GM23338 (cell line): ENCODE results near the gene RBM38. TPM values are rescaled to one million over a fixed set of nuclear protein-coding genes. Genes with fewer than 3 reads are reported as not detected.

Source experiments
- ATAC-seq: fragments of 200-7000 bp; cut with Tn5 transposase; 3 replicates; pipeline ENCODE4 v1.9.1; 2020
- DNase-seq: peaks from one replicate; pipeline ENCODE4 v3.0.0-alpha.2; 2015; ENCODE audit warnings: low spot score
- H2AFZ ChIP-seq: fragments of 200-600 bp; sonication (generic); 2 replicates; pipeline ENCODE4 v1.8.0; 2016; ENCODE audit warnings: antibody characterized with exemption, mild to moderate bottlenecking, moderate library complexity
- H3F3A ChIP-seq: fragments of 200-600 bp; sonication (generic); replicated peaks from 2 replicates; pipeline ENCODE4 v1.8.0; 2017; ENCODE audit warnings: antibody characterized with exemption, mixed run types, low read depth
- H3K27ac ChIP-seq: fragments of 200-600 bp; sonication (generic); 2 replicates; pipeline ENCODE4 v1.6.1; 2016; ENCODE audit warnings: low read depth
- H3K27me3 ChIP-seq: fragments of 200-600 bp; sonication (generic); 2 replicates; pipeline ENCODE4 v1.8.0; 2016; ENCODE audit warnings: mild to moderate bottlenecking, mixed run types, moderate library complexity; ENCODE audit not compliant: insufficient read depth
- H3K36me3 ChIP-seq: fragments of 200-600 bp; sonication (generic); 2 replicates; pipeline ENCODE4 v1.8.0; 2016; ENCODE audit warnings: mild to moderate bottlenecking; ENCODE audit not compliant: insufficient read depth
- H3K4me1 ChIP-seq: fragments of 200-600 bp; sonication (generic); 2 replicates; pipeline ENCODE4 v1.8.0; 2016; ENCODE audit warnings: mild to moderate bottlenecking, moderate library complexity; ENCODE audit not compliant: insufficient read depth
- H3K4me2 ChIP-seq: fragments of 200-600 bp; sonication (generic); 2 replicates; pipeline ENCODE4 v1.7.1; 2017; ENCODE audit warnings: mixed run types
- H3K4me3 ChIP-seq: fragments of 200-600 bp; sonication (generic); 2 replicates; pipeline ENCODE4 v1.6.1; 2016; ENCODE audit warnings: mixed run types
- H3K79me2 ChIP-seq: fragments of 200-600 bp; sonication (generic); replicated peaks from 2 replicates; pipeline ENCODE4 v1.8.0; 2017; ENCODE audit warnings: mild to moderate bottlenecking; ENCODE audit not compliant: insufficient read depth
- H3K9me2 ChIP-seq: fragments of 200-600 bp; sonication (generic); 2 replicates; pipeline ENCODE4 v1.8.0; 2017; ENCODE audit not compliant: insufficient read depth
- H4K20me1 ChIP-seq: fragments of 200-600 bp; sonication (generic); replicated peaks from 2 replicates; pipeline ENCODE4 v1.8.0; 2017; ENCODE audit warnings: mild to moderate bottlenecking; ENCODE audit not compliant: insufficient read depth
- H3K27ac Mint-ChIP-seq: 2 replicates; pipeline ENCODE4 v1.8.0; 2020; ENCODE audit warnings: inconsistent platforms, mild to moderate bottlenecking, moderate library complexity, mixed read lengths
- H3K27me3 Mint-ChIP-seq: 3 replicates; pipeline ENCODE4 v1.8.0; 2022; ENCODE audit warnings: low read depth, mild to moderate bottlenecking, moderate library complexity, mixed read lengths, inconsistent platforms; ENCODE audit not compliant: insufficient read depth, poor library complexity
- H3K36me3 Mint-ChIP-seq: 3 replicates; pipeline ENCODE4 v1.8.0; 2021; ENCODE audit warnings: low read depth, mild to moderate bottlenecking, inconsistent platforms, moderate library complexity, mixed read lengths
- H3K4me1 Mint-ChIP-seq: 3 replicates; pipeline ENCODE4 v1.8.0; 2020; ENCODE audit warnings: mild to moderate bottlenecking, inconsistent platforms, mixed read lengths
- H3K4me3 Mint-ChIP-seq: 3 replicates; pipeline ENCODE4 v1.8.0; 2021; ENCODE audit warnings: moderate library complexity, mild to moderate bottlenecking, inconsistent platforms, mixed read lengths
- H3K9me3 Mint-ChIP-seq: 3 replicates; pipeline ENCODE4 v1.8.0; 2020; ENCODE audit warnings: moderate library complexity, mild to moderate bottlenecking, inconsistent platforms, mixed read lengths
- EZH2phosphoT487 ChIP-seq: fragments of 200-600 bp; sonication (generic); IDR thresholded peaks from one replicate; pipeline ENCODE4 v1.8.1; 2018; ENCODE audit warnings: antibody characterized with exemption; ENCODE audit not compliant: unreplicated experiment
- JUNB ChIP-seq: IDR thresholded peaks from one replicate; pipeline ENCODE4 v1.6.1; 2016; ENCODE audit warnings: antibody characterized with exemption; ENCODE audit not compliant: unreplicated experiment
- NANOG ChIP-seq: IDR thresholded peaks from 2 replicates; pipeline ENCODE4 v1.6.1; 2016; ENCODE audit warnings: antibody characterized with exemption, borderline replicate concordance
- POLR2AphosphoS5 ChIP-seq: IDR thresholded peaks from 2 replicates; pipeline ENCODE4 v1.6.1; 2016; ENCODE audit warnings: antibody characterized with exemption, low read depth
- STAT1 ChIP-seq: IDR thresholded peaks from one replicate; pipeline ENCODE4 v1.6.1; 2016; ENCODE audit warnings: antibody characterized with exemption; ENCODE audit not compliant: unreplicated experiment
- ZNF114 ChIP-seq: fragments of 250-450 bp; sonication (Bioruptor Pico); IDR thresholded peaks from 2 replicates; pipeline ENCODE4 v1.5.0; 2020; ENCODE audit warnings: mild to moderate bottlenecking, moderate library complexity
- polyA plus RNA-seq: library from polyadenylated mRNA; unstranded; fragments of >200 nt; fragmentation: Nextera tagmentation; extraction: Ambion mirVana; gene quantifications from 2 replicates; pipeline ENCODE4 v1.2.1, GENCODE V29; 2016
- total RNA-seq: library from RNA; depleted of rRNA; stranded (reverse); fragments of >200 nt; shearing (Covaris generic); gene quantifications from 2 replicates; pipeline ENCODE4 v1.2.3, GENCODE V29; 2014
- TF ChIP-seq, protein P1 (sequence below): fragments of 250-450 bp; sonication (Bioruptor Pico); IDR thresholded peaks from 2 replicates; pipeline ENCODE4 v1.5.0; 2020; ENCODE audit warnings: mild to moderate bottlenecking, moderate library complexity
- TF ChIP-seq, protein P2 (sequence below), 2 experiments: fragments of 200-600 bp in 1 of 2; sonication (generic) in 1 of 2; conservative IDR thresholded peaks; 2 replicates each; pipeline versions ENCODE4 v1.5.1 to v1.6.1; 2016 to 2017; ENCODE audit warnings: antibody characterized with exemption in 2 of 2, low read depth in 2 of 2, mild to moderate bottlenecking in 2 of 2, moderate library complexity in 1 of 2

RBM38 gene
- total and polyA plus RNA-seq, 2 experiments from 2014 or later = 22.9 to 80.5 TPM

DNA sequence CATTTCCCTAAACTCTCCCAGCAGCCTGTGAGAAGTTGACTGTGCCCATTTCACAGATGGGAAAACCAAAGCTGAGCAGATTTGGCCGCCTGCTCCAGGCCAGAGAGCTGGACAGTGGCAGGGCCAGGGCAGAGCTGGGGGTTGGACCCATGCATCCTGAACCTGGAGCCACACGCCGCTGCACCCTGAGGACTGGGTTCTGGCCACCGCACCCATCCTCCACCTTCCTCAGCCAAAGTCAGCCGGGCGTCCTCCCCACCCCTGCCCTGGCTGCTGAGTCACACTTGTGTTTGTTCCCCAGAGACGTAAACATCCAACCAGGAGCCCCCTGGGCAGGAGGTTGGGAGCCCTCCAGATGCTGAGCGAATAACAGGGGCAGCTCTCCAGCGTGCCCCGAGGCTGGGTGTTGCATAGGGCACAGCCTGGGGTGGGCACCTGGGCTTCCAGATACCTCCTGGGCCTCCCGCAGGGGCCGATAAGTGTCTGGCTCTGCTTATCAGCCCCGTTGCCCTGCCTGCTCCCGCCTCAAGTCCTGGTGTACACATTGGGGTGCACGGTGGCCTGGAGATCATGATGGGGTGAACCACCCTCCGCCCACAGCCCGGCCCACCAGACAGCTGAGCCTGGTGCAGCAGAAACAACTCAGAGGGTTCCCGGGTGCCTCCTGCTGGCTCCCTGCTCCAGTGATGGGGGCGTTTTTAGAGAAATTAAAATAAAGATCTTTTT, 23.8 kb downstream of the RBM38 start:
- Histone ChIP-seq H3K4me1 (no peaks in the 10 kb centered on the region), H3K36me3 (no peaks in the 10 kb centered on the region), H3K9me2 (no peaks in the 10 kb centered on the region), H3K27me3 (no peaks in the 10 kb centered on the region), H3F3A (no peaks in the 10 kb centered on the region), H3K27ac (no peak overlapping the region), H3K4me3 (no peak overlapping the region), H2AFZ (no peak overlapping the region), H3K4me2 (no peak overlapping the region), H4K20me1 (no peaks in the 10 kb centered on the region), H3K79me2 (no peaks in the 10 kb centered on the region)
- Mint-ChIP-seq H3K27me3 (peaks cover 5% of the 10 kb centered on the region), H3K36me3 (no peaks in the 10 kb centered on the region), H3K4me3 (no peak overlapping the region), H3K27ac (no peak overlapping the region), H3K4me1 (no peaks in the 10 kb centered on the region), H3K9me3 (no peaks in the 10 kb centered on the region)
- no peak for TF ChIP-seq POLR2AphosphoS5
- TF ChIP-seq JUNB = no peak
- TF ChIP-seq, protein P1, sequence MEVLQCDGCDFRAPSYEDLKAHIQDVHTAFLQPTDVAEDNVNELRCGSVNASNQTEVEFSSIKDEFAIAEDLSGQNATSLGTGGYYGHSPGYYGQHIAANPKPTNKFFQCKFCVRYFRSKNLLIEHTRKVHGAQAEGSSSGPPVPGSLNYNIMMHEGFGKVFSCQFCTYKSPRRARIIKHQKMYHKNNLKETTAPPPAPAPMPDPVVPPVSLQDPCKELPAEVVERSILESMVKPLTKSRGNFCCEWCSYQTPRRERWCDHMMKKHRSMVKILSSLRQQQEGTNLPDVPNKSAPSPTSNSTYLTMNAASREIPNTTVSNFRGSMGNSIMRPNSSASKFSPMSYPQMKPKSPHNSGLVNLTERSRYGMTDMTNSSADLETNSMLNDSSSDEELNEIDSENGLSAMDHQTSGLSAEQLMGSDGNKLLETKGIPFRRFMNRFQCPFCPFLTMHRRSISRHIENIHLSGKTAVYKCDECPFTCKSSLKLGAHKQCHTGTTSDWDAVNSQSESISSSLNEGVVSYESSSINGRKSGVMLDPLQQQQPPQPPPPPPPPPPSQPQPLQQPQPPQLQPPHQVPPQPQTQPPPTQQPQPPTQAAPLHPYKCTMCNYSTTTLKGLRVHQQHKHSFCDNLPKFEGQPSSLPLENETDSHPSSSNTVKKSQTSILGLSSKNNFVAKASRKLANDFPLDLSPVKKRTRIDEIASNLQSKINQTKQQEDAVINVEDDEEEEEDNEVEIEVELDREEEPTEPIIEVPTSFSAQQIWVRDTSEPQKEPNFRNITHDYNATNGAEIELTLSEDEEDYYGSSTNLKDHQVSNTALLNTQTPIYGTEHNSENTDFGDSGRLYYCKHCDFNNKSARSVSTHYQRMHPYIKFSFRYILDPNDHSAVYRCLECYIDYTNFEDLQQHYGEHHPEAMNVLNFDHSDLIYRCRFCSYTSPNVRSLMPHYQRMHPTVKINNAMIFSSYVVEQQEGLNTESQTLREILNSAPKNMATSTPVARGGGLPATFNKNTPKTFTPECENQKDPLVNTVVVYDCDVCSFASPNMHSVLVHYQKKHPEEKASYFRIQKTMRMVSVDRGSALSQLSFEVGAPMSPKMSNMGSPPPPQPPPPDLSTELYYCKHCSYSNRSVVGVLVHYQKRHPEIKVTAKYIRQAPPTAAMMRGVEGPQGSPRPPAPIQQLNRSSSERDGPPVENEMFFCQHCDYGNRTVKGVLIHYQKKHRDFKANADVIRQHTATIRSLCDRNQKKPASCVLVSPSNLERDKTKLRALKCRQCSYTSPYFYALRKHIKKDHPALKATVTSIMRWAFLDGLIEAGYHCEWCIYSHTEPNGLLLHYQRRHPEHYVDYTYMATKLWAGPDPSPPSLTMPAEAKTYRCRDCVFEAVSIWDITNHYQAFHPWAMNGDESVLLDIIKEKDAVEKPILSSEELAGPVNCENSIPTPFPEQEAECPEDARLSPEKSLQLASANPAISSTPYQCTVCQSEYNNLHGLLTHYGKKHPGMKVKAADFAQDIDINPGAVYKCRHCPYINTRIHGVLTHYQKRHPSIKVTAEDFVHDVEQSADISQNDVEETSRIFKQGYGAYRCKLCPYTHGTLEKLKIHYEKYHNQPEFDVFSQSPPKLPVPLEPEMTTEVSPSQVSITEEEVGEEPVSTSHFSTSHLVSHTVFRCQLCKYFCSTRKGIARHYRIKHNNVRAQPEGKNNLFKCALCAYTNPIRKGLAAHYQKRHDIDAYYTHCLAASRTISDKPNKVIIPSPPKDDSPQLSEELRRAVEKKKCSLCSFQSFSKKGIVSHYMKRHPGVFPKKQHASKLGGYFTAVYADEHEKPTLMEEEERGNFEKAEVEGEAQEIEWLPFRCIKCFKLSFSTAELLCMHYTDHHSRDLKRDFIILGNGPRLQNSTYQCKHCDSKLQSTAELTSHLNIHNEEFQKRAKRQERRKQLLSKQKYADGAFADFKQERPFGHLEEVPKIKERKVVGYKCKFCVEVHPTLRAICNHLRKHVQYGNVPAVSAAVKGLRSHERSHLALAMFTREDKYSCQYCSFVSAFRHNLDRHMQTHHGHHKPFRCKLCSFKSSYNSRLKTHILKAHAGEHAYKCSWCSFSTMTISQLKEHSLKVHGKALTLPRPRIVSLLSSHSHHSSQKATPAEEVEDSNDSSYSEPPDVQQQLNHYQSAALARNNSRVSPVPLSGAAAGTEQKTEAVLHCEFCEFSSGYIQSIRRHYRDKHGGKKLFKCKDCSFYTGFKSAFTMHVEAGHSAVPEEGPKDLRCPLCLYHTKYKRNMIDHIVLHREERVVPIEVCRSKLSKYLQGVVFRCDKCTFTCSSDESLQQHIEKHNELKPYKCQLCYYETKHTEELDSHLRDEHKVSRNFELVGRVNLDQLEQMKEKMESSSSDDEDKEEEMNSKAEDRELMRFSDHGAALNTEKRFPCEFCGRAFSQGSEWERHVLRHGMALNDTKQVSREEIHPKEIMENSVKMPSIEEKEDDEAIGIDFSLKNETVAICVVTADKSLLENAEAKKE = no peak
- no peak for TF ChIP-seq ZNF114 (CRISPR knock-in tag)
- no peak for TF ChIP-seq EZH2phosphoT487
- no peak for TF ChIP-seq NANOG
- TF ChIP-seq STAT1 = no peak
- TF ChIP-seq, protein P2, sequence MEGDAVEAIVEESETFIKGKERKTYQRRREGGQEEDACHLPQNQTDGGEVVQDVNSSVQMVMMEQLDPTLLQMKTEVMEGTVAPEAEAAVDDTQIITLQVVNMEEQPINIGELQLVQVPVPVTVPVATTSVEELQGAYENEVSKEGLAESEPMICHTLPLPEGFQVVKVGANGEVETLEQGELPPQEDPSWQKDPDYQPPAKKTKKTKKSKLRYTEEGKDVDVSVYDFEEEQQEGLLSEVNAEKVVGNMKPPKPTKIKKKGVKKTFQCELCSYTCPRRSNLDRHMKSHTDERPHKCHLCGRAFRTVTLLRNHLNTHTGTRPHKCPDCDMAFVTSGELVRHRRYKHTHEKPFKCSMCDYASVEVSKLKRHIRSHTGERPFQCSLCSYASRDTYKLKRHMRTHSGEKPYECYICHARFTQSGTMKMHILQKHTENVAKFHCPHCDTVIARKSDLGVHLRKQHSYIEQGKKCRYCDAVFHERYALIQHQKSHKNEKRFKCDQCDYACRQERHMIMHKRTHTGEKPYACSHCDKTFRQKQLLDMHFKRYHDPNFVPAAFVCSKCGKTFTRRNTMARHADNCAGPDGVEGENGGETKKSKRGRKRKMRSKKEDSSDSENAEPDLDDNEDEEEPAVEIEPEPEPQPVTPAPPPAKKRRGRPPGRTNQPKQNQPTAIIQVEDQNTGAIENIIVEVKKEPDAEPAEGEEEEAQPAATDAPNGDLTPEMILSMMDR (conservative IDR thresholded peaks at IDR 0.05; ENCODE audit: low read depth in 2 of 2) = no peak
- ATAC-seq (no peak), DNase-seq (no peak)
